IMR-90 (cell line): ENCODE results near the gene PLA2G4B. TPM values are rescaled to one million over a fixed set of nuclear protein-coding genes. Genes with fewer than 3 reads are reported as not detected.

Experiments
- ATAC-seq: fragments of 200-7000 bp; cut with Tn5 transposase; 2 replicates; pipeline ENCODE4 v1.9.1; 2020; ENCODE audit warnings: low read depth, mild to moderate bottlenecking, moderate library complexity
- BruUV-seq: library from RNA; stranded (reverse); fragments of 400-500 nt; replicated peaks from 2 replicates; lab custom pipeline; 2021; lab: Mats Ljungman, UMichigan
- CTCF ChIA-PET: fragments of 300-600 bp; formaldehyde crosslinking; extraction: SDS; loops from one replicate; lab custom pipeline; 2021; ENCODE audit warnings: antibody characterized with exemption; lab: Yijun Ruan, JAX
- POLR2A ChIA-PET: fragments of 300-600 bp; sonication (Branson Sonifier 250); formaldehyde crosslinking; loops from one replicate; lab custom pipeline; 2022; ENCODE audit warnings: antibody characterized with exemption; ENCODE audit not compliant: unreplicated experiment; lab: Charles Lee
- DNase-seq: peaks from one replicate; pipeline ENCODE4 v3.0.0; 2013
- H2AFZ ChIP-seq: replicated peaks from 2 replicates; pipeline ENCODE3; 2013; ENCODE audit warnings: low read length, mild to moderate bottlenecking; ENCODE audit not compliant: poor library complexity
- H2AK5ac ChIP-seq: 2 replicates; pipeline ENCODE4 v1.6.1; 2013; ENCODE audit warnings: low read depth, low read length, inconsistent platforms
- H2AK9ac ChIP-seq: replicated peaks from 2 replicates; pipeline ENCODE3; 2013; ENCODE audit warnings: mild to moderate bottlenecking, low read depth, low read length, moderate library complexity; ENCODE audit not compliant: poor library complexity
- H2BK120ac ChIP-seq: 2 replicates; pipeline ENCODE4 v1.6.1; 2013; ENCODE audit warnings: low read depth, low read length, inconsistent platforms
- H2BK15ac ChIP-seq: 3 replicates; pipeline ENCODE4 v1.6.1; 2013; ENCODE audit warnings: low read depth, low read length, inconsistent platforms
- H2BK20ac ChIP-seq: 2 replicates; pipeline ENCODE4 v1.6.1; 2013; ENCODE audit warnings: low read depth, mild to moderate bottlenecking, inconsistent platforms, low read length, moderate library complexity
- H2BK5ac ChIP-seq: 2 replicates; pipeline ENCODE4 v1.6.1; 2013; ENCODE audit warnings: mild to moderate bottlenecking, low read depth, low read length, inconsistent platforms; ENCODE audit not compliant: poor library complexity, severe bottlenecking
- H3K14ac ChIP-seq: replicated peaks from 2 replicates; pipeline ENCODE4 v1.6.1; 2013; ENCODE audit warnings: low read depth, low read length, inconsistent platforms
- H3K18ac ChIP-seq: 2 replicates; pipeline ENCODE4 v1.6.1; 2013; ENCODE audit warnings: low read depth, low read length, control low read depth
- H3K23ac ChIP-seq: 2 replicates; pipeline ENCODE4 v1.6.1; 2013; ENCODE audit warnings: low read depth, low read length, inconsistent platforms
- H3K27ac ChIP-seq: 2 replicates; pipeline ENCODE4 v1.5.1; 2013; ENCODE audit warnings: mild to moderate bottlenecking, control low read depth, low read length; ENCODE audit not compliant: insufficient read depth
- H3K27me3 ChIP-seq: 2 replicates; pipeline ENCODE4 v1.6.1; 2013; ENCODE audit warnings: low read length; ENCODE audit not compliant: control insufficient read depth, insufficient read depth
- H3K36me3 ChIP-seq: 2 replicates; pipeline ENCODE4 v1.6.1; 2013; ENCODE audit warnings: low read length, mixed read lengths; ENCODE audit not compliant: control insufficient read depth, insufficient read depth
- H3K4ac ChIP-seq: 2 replicates; pipeline ENCODE4 v1.6.1; 2013; ENCODE audit warnings: low read depth, low read length, inconsistent platforms
- H3K4me1 ChIP-seq: 2 replicates; pipeline ENCODE4 v1.6.1; 2013; ENCODE audit warnings: low read length, mixed read lengths; ENCODE audit not compliant: control insufficient read depth, insufficient read depth
- H3K4me2 ChIP-seq: 2 replicates; pipeline ENCODE4 v1.6.1; 2013; ENCODE audit warnings: low read depth, mild to moderate bottlenecking, control low read depth, low read length, moderate library complexity
- H3K4me3 ChIP-seq: 2 replicates; pipeline ENCODE4 v1.5.1; 2013; ENCODE audit warnings: low read depth, mild to moderate bottlenecking, control low read depth, low read length, moderate library complexity; ENCODE audit not compliant: insufficient read depth
- H3K56ac ChIP-seq: 2 replicates; pipeline ENCODE4 v1.6.1; 2013; ENCODE audit warnings: low read length, inconsistent platforms; ENCODE audit not compliant: insufficient read depth; ENCODE audit errors: extremely low read depth
- H3K79me1 ChIP-seq, 2 experiments: 2 replicates each; pipeline ENCODE4 v1.6.1; 2013; ENCODE audit warnings: low read length in 2 of 2, inconsistent platforms in 1 of 2, low read depth in 1 of 2
- H3K9ac ChIP-seq: 2 replicates; pipeline ENCODE4 v1.6.1; 2013; ENCODE audit warnings: low read depth, low read length, control low read depth
- H3K9me1 ChIP-seq: 2 replicates; pipeline ENCODE4 v1.6.1; 2013; ENCODE audit warnings: low read length, inconsistent platforms; ENCODE audit not compliant: insufficient read depth
- H3K9me3 ChIP-seq: 2 replicates; pipeline ENCODE4 v1.6.1; 2013; ENCODE audit warnings: low read length; ENCODE audit not compliant: control insufficient read depth, insufficient read depth
- H4K20me1 ChIP-seq: 2 replicates; pipeline ENCODE4 v1.6.1; 2013; ENCODE audit warnings: low read length, inconsistent platforms; ENCODE audit not compliant: insufficient read depth
- H4K5ac ChIP-seq: 2 replicates; pipeline ENCODE4 v1.6.1; 2013; ENCODE audit warnings: mild to moderate bottlenecking, low read depth, low read length, control low read depth
- H4K8ac ChIP-seq, 2 experiments: 2 replicates each; pipeline ENCODE4 v1.6.1; 2013; ENCODE audit warnings: low read depth in 2 of 2, low read length in 2 of 2, control low read depth in 1 of 2, inconsistent platforms in 1 of 2
- H4K91ac ChIP-seq: 2 replicates; pipeline ENCODE4 v1.6.1; 2013; ENCODE audit warnings: low read depth, low read length, inconsistent platforms; ENCODE audit not compliant: insufficient read depth
- BHLHE40 ChIP-seq: fragments of 150-350 bp; IDR thresholded peaks from 2 replicates; pipeline ENCODE4 v1.6.1; 2016; ENCODE audit warnings: mild to moderate bottlenecking, low read depth, low read length
- CEBPB ChIP-seq: IDR thresholded peaks from 2 replicates; pipeline ENCODE4 v1.6.1; 2012; ENCODE audit warnings: low read depth, low read length, improper control_type of control experiment
- CHD1 ChIP-seq: IDR thresholded peaks from 2 replicates; pipeline ENCODE4 v1.6.1; 2012; ENCODE audit warnings: low read depth, low read length, improper control_type of control experiment
- CTCF ChIP-seq: conservative IDR thresholded peaks from 2 replicates; pipeline ENCODE4 v1.5.1; 2012; ENCODE audit warnings: mild to moderate bottlenecking, low read depth, low read length, improper control_type of control experiment
- ELK1 ChIP-seq: fragments of 150-350 bp; IDR thresholded peaks from 2 replicates; pipeline ENCODE4 v1.6.1; 2016; ENCODE audit warnings: low read depth, mild to moderate bottlenecking, low read length, moderate library complexity, borderline replicate concordance
- MAZ ChIP-seq: IDR thresholded peaks from 2 replicates; pipeline ENCODE4 v1.6.1; 2012; ENCODE audit warnings: low read depth, mild to moderate bottlenecking, low read length, improper control_type of control experiment, moderate library complexity, borderline replicate concordance
- MXI1 ChIP-seq: IDR thresholded peaks from 2 replicates; pipeline ENCODE4 v1.6.1; 2012; ENCODE audit warnings: low read depth, mild to moderate bottlenecking, low read length, moderate library complexity, borderline replicate concordance
- NFE2L2 ChIP-seq: fragments of 150-350 bp; IDR thresholded peaks from 2 replicates; pipeline ENCODE4 v1.6.1; 2016; ENCODE audit warnings: low read depth, mild to moderate bottlenecking, low read length
- POLR2A ChIP-seq: IDR thresholded peaks from 2 replicates; pipeline ENCODE4 v1.6.1; 2012; ENCODE audit warnings: mild to moderate bottlenecking, low read depth, low read length
- RAD21 ChIP-seq: IDR thresholded peaks from 2 replicates; pipeline ENCODE4 v1.6.1; 2012; ENCODE audit warnings: low read length, improper control_type of control experiment
- RCOR1 ChIP-seq: IDR thresholded peaks from 2 replicates; pipeline ENCODE4 v1.6.1; 2012; ENCODE audit warnings: mild to moderate bottlenecking, low read length, improper control_type of control experiment; ENCODE audit not compliant: insufficient replicate concordance
- RFX5 ChIP-seq: IDR thresholded peaks from 2 replicates; pipeline ENCODE4 v1.8.0; 2012; ENCODE audit warnings: low read depth, mild to moderate bottlenecking, low read length, moderate library complexity
- SMC3 ChIP-seq: fragments of 150-350 bp; IDR thresholded peaks from 2 replicates; pipeline ENCODE4 v1.6.1; 2016; ENCODE audit warnings: low read depth, mild to moderate bottlenecking, antibody characterized with exemption, low read length, moderate library complexity
- USF2 ChIP-seq: fragments of 150-350 bp; IDR thresholded peaks from 2 replicates; pipeline ENCODE4 v1.6.1; 2017; ENCODE audit warnings: mild to moderate bottlenecking, antibody characterized with exemption, low read length, low read depth
- WGBS, 2 experiments: methylation state at CpG; one replicate each; pipeline versions ENCODE4 v1.1.5 to v1.1.7; 2013; ENCODE audit warnings: missing lambda C conversion rate in 2 of 2; ENCODE audit not compliant: insufficient read length in 1 of 2; ENCODE audit errors: extremely low coverage in 2 of 2; 5-methylcytosine and 5-hydroxymethylcytosine counted together
- dilution Hi-C: fragments of 300-500 bp; cut with HindIII; formaldehyde crosslinking; loops from one replicate; pipeline ENCODE4 v1.14.3; 2018; ENCODE audit warnings: low sequenced_read_pairs; ENCODE audit not compliant: unreplicated experiment
- in situ Hi-C: fragments of 300-500 bp; cut with MboI; formaldehyde crosslinking; loops from 3 replicates; pipeline ENCODE4 v1.14.3; 2019; ENCODE audit warnings: low sequenced_read_pairs, inconsistent platforms, mixed read lengths
- intact Hi-C: fragments of 100-400 bp; cut with micrococcal nuclease; formaldehyde crosslinking; loops from 2 replicates; pipeline ENCODE4 v1.10.0; 2022
- polyA plus RNA-seq, 3 experiments: library from polyadenylated mRNA; depleted of rRNA; stranded (reverse); fragments of >200 nt; gene quantifications; 2 replicates each; pipeline ENCODE4 v1.2.3, GENCODE V29; 2012; ENCODE audit warnings: low replicate concordance in 1 of 3
- total RNA-seq: library from RNA; depleted of rRNA; stranded (reverse); fragments of >200 nt; gene quantifications from 2 replicates; pipeline ENCODE4 v1.2.3, GENCODE V29; 2012

PLA2G4B gene
- total and polyA plus RNA-seq, 2 of the 4 experiments (the other 2 are of a cell fraction), result 0.18 to 3.1 TPM

GRCh38 chr15:41825572-41826535 is 12.8 kb upstream of the PLA2G4B start:
- H2BK120ac ChIP-seq, result no peak overlapping the region
- intact Hi-C loops (no loop called here), in situ Hi-C loops (no loop called here), dilution Hi-C loops (no loop called here)
- peaks cover 15 to 19% of the 10 kb centered on the region in 2 experiments for H3K79me1 ChIP-seq
- 71% methylated on average over 1 of the region's 13 CpGs; no CpG with 5 or more reads in 1 of the 2 experiments for WGBS, 2 experiments
- ATAC-seq, result no peak
- H4K5ac ChIP-seq, result no peak overlapping the region
- H3K4me1 ChIP-seq, result peaks cover 2% of the 10 kb centered on the region; the same call in 1 of the 2 replicates
- no peak overlapping the region for H3K56ac ChIP-seq
- no peaks in the 10 kb centered on the region for H3K27me3 ChIP-seq
- no peak overlapping the region for H2BK15ac ChIP-seq
- no peak overlapping the region for H4K91ac ChIP-seq
- no peak overlapping the region for H3K18ac ChIP-seq
- H2AK5ac ChIP-seq, result no peak overlapping the region
- H2BK5ac ChIP-seq, result no peak overlapping the region
- CTCF ChIA-PET, result no interaction called here
- no TSS peak for BruUV-seq
- H2AK9ac ChIP-seq, result peak overlapping the region; percentile 48
- H4K8ac ChIP-seq, result no peak overlapping the region
- no peak overlapping the region for H2BK20ac ChIP-seq
- POLR2A ChIA-PET, result no interaction called here
- no peak overlapping the region for H2AFZ ChIP-seq
- no peak overlapping the region for H3K4ac ChIP-seq
- DNase-seq, result no peak
- peaks cover 45% of the 10 kb centered on the region for H3K36me3 ChIP-seq
- no peak overlapping the region for H3K9ac ChIP-seq
- no peak overlapping the region for H3K14ac ChIP-seq
- H4K20me1 ChIP-seq, result no peaks in the 10 kb centered on the region; the same call in 1 of the 2 replicates
- no peak overlapping the region for H3K23ac ChIP-seq
- H3K27ac ChIP-seq, result no peak overlapping the region
- no peak overlapping the region for H3K4me3 ChIP-seq
- 0 out of 2 replicates have a peak, but pooled peaks cover 6% of the 10 kb centered on the region for H3K9me1 ChIP-seq
- H3K4me2 ChIP-seq, result no peak overlapping the region
- no peaks in the 10 kb centered on the region for H3K9me3 ChIP-seq
- TF ChIP-seq CEBPB (no peak), NFE2L2 (no peak), RCOR1 (no peak), CTCF (no peak), RAD21 (no peak), CHD1 (no peak), RFX5 (no peak), BHLHE40 (no peak), USF2 (no peak), MAZ (no peak), ELK1 (no peak), SMC3 (no peak), POLR2A (no peak), MXI1 (no peak)
